ENCODE results near the gene TMEM17.

The TMEM17 gene

DNA sequence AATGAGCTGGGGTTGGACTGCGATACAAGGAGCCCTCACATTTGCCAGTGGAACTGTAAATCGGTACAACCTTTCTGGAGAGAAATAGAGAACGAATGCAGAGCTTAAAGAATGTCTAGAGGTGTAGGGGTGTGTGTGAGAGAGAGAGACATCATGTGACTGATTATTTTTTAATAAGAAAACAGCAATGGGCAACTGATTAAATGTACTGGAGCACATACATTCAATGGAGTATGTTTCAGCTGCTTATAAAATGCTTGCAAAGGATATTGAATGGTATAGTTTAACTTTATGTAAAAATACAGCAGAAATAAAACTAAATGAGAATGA is 391 bp upstream of the TMEM17 start:
- DNase-seq: no peak

DNA sequence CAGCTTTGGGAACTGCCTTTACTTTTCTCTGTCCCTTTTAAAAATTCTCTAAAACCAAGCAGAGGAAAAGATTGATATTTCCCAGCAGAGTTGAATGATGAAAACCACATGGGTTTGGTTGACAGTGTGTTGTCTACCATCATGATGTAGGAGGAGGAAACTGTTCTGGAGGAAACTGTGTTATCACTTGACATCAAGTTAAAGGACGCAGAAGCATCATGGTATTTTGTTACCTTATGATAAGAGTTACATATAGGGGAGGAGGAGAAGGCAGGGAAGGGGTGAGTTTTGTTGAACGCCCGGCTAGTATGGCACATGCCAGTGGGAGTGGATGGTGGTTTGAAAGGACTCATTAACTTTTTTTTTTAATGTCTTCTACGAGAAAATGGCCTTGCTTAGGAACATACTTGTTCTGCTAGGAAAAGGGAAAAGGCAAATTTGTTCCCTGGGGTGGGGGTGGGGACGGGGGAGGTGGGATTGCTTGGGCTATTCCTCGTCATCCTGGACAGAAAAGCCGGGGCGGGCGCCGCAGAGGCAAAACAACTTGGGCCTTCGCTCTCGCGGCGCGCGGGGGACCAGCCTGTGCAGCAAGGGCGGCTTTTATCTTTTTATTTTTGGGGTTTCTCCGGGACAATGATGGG is 766 bp downstream of the TMEM17 start:
- DNase-seq: no peak

DNA sequence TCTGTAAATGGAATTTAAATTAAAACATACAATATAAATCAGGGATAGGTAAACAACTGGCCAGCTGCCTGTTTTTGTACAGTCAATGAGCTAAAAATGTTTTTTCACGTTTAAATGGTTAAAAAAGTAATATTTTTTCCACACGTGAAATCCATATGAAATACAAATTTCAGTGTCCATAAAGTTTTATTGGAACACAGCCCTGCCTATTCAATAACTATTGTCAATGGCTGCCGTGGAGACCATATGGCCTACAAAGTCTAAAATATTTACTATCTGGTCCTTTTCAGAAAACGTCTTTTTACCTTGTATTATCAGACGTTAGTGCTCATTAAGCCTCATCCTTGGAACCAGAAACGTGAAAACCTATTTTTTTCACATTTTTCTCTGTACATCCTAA is 1.3 kb downstream of the TMEM17 start:
- no peak for DNase-seq

DNA sequence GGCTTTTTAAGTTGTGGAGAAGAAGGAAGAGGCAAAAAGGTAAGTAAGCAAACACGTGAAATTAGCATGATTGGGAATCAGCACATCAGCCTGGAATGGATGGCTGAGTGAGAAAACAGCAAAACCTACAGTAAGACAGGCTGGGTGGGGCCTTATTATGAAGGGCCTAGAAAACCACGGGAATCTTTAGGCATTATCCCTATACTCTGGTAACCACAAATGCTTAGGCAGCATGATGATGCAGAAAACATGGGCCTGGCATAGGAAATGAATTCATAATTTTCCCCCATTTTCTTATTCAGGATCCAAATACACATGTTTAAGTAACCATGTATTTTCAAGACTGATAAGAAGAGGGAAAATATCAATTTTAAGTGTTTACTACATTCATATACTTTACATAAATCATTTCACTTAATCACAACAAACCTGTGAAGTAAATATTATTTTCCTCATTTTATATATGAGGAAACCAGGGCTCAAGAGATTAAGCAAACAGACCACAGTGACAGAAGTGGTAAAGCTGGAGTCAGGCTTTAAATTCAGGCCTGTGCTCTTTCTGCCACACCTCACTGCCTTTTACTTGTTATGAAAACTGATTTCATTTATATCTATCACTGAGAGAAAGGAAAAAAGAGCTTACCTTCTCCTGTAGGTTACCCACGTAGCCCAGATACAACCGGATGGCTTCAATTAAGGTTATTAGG is 4.0 kb downstream of the TMEM17 start:
- DNase-seq: peak; percentile 8

DNA sequence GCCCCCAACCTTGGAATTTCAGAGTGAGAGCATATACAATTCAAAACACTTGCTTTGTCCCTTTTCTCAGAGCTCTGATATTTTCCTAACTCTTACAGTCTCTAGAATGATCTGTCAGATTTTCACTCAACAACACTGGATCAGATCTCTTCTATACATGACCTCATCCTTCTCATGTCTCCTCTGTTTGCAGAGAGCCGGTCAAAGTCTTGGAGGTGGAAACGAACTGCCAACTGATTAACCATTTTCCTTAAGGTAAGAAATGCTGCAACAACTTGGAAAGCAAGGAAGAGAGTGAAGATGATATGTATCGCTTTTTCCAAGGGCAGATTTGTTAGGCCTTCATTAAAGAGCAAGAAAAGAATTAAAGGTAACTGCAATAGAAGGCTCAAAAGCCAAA is 4.9 kb downstream of the TMEM17 start:
- no peak for DNase-seq

DNA sequence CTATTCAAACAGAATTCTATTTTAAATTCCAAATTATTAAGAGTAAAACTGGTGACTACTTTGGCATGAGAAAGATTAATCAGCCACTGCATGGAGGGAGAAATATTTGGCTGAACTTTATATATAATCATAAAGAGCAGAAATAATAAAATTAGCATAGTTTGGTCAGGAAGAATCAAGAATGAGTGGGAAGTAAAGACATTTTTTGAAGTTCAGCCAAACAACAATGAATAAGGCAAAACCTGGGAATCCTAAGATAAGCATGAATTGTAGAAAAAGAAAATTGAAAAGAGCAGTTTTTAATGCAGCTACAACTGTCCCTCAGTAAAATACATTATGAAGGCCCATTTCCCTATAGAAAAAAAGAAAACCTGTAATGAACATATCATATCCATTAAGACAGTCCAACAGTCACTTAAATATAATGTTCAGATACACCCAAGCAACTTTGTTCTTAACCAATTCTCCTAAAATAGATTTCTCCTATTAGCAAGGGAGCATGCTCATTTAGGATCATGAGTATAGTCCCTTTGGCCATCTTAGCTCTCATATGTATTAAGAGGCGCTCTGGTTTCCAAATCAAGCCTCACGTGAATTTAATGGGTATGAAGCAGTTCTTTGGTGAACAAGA is 6.5 kb downstream of the TMEM17 start:
- no peak for DNase-seq

DNA sequence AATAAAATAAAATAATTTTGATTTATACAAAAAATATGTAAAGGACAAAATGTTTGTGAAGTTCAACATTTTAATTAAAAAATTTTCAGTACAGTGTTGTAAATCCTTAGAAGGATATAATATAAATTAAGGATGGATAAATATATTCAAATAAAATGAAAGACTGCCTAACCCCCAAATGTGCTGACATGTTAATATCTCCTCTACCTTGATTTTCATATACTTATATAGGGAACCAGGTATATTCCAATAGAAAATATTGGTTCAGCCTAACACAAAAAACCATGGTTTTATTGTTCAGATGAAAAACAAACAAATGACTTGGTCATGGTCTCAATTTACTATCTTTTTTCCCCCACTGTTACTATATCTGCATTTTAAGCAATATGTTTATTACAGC is 7.3 kb downstream of the TMEM17 start:
- no peak for DNase-seq

DNA sequence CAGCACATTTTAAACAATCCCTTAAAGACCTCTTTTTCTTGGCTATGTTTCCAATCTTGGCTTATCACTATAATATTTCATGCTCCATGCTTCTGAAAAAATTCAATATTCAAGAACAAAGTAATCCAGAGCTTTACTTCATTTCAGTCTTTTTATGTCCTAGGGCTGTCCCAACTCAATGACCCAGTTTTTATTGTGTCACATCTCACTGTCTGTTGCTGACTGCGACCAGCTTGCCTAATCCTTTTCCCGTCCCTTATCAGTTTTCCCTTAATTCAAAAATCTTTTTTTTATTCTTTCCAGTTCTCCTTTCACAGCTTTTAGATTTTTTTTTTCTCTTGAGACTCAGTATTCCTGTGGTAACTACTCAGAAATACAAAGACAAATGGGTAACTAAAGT is 10.2 kb downstream of the TMEM17 start:
- DNase-seq: no peak

DNA sequence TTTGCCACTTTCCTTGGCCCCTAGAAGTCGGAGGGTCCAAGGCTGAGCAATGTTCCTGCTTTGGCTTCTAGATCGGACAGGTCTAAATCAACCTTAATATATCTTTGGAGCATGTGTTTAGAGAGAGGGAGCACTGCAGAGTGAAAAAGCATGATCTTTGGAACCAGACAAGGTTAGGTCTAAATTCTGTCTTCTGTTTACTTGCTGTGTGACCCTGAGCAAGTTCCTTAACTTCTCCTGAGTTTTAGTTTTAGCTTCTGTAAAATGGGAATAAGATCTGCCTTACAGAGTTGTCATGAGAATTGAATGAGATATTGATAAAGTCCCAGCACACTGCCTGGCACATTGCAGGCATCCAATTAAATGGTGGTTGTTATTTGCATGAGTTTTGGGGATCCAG is 13.9 kb downstream of the TMEM17 start:
- DNase-seq: no peak

DNA sequence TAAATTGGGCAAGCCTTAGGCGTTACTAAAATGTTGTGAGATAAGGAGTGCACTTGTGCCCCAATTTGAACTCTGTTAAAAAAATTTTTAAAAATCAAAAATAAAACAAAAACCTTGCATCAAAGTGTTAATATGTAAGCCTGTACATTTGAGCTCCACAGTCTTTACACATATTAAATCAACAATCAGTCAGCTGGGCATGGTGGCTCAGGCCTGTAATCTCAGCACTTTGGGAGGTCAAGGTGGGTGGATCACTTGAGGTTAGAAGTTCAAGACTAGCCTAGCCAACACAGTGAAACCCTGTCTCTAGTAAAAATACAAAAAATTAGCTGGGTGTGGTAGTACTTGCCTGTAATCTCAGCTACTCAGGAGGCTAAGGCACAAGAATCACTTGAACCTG is 16.3 kb downstream of the TMEM17 start:
- no peak for DNase-seq

DNA sequence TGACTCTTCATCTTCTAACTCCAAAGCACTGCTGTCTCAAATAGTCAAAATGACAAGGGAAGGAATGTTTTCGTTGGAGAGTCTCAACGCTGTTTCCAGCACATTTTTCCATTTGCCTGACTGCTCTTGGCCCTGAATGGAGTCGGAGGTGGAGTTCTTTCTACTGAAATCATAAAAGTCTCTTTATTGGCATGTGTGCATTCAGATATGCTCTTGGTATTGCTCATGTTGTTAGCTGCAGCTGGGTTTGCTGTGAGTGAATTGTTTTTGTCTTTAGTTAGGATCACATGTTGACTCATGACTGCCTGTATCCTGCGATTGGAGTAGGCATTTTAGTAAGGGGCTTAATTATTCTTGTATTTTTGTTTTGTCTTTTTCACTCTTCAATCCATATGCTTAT is 16.8 kb downstream of the TMEM17 start:
- peak; percentile 38 for DNase-seq

DNA sequence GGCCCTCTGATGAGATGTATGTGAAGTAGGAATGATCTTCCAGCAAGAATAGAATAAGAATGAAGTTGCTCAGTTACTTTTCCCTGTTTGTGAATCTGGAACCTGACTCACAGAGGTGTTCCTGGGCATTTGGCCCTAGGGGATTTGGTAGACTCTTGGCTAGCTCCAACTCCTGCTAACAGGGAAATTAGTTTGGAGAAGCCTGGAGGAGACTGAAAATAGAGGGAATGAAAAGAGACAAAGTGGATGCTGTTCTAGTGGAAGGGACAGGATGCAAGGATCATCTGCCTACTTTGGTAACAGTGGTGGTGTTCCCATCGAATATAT is 19.6 kb downstream of the TMEM17 start:
- DNase-seq: no peak

DNA sequence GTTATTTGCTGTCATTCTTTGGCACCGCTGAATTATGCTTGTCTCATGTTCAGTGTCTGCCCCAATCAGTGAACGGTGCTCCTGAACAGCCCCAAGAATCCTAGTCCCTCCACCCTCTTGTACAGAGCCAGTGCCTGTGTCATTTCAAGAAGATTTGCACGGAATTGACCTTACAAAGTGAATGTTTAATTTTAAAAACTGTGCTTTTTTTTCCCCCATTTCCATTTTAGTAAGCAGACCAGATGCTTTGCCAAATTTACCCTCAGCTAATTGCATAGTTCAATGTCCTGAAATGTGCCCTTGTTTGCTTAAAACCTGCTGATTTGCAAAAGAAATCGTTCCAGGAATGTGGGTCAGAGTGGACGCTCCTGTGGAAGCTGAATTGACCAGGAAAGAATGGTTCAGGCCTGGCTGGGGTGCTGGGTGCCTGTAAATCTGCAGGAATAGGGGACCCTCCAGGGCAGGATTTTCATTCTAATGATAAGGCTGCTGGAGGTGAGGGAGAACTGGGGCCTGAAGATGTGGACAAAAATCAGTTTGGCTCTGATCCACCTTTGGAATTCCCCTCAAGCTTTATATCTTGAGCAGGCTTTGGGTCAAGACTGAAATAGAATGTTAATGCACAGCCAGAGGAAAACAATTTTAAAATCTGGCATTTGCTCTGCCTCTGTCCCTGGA is 20.1 kb downstream of the TMEM17 start:
- DNase-seq: no peak

DNA sequence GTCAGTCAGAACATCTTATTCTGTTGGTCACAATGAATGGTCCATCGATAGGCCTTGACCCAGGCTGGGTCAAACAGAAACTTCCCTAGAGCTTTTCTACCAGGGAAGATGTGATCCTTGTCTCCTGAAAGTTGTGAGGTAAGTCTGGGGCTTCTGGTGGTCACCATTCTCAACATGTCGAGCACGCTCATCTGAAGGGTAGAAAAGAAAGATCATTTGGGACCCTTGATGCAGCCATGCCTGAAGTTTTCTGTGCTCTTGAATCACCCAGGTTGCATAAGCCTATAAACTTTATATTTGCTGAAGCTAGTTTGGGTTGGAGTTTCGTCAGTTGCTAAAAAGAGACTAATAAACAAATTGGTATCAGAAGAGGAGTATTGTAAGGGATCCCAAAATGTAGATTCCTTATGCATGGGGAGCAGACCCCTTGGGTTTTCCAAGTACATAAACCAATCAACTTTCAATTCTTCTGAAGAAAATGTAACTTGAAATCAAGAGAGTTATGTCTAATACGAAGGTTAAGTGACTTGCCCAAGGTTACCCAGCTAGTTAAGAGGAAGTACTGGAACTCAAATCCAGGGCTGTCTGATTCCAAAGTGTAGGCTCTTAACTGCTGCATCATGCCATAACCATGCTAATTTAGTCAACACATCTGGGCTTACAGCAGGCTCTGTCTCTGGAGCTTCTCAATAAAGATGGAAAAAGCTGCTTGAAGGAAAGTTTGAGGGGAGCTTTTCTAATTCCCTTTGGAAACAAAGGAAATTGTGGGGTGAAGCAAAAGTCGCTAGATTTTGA is 23.2 kb downstream of the TMEM17 start:
- DNase-seq: no peak

DNA sequence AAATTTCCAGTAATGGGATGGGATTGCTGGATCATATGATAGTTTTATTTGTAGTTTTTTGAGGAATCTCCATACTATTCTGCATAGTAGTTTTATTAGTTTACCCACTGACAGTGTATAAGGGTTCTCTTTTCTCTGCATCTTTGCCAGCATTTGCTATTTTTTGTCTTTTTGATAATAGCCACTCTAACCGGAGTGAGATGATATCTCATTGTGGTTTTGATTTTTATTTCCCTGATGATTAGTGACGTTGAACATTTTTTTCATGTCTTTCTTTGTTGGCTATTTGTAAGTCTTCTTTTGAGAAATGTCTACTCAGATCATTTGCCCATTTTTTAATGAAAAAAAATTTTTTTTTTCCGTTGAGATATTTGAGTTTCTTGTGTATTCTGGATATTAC is 26.1 kb downstream of the TMEM17 start:
- no peak for DNase-seq

DNA sequence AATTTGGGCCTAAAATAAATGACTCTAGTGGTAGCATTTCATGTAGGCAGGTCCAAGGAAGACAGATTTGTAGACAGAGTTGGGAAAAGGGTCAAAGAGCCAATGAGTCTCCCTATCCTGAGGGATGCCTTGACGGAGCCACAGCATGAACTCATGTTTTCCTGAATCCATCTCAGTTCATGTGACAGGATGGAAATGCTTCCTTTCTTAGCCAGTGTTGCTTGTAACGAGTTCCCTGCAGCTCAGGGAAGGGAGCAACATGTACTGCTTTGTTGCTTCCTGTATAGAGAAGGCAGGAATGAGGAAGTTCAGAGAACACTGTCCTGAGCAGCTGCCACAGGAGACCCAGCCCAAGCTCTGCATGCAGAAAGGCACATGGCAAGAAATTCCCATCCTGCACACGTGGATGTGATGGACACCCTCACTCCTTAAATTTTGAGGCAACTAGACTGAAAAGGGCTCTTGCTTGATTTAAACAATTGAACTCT is 27.9 kb downstream of the TMEM17 start:
- no peak for DNase-seq

DNA sequence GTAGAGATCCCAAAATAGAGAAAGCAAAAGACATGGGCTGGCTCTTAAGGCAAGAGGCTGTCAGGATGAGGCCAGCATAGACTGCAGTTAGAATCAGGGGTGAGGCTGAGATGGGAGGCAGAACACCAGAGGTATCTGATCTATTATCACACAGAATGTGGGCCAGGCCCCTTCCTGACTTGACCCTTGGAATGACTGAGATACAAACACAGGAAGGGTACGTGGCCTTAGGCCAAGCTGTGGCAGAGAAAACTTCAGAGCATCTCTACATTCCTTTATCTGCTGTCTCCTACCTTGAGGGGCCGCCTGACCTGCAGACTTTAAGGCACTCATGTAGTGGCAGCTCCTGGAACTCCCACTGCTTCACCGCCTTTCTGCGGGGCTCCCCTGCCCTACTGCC is 28.4 kb downstream of the TMEM17 start:
- DNase-seq: no peak

DNA sequence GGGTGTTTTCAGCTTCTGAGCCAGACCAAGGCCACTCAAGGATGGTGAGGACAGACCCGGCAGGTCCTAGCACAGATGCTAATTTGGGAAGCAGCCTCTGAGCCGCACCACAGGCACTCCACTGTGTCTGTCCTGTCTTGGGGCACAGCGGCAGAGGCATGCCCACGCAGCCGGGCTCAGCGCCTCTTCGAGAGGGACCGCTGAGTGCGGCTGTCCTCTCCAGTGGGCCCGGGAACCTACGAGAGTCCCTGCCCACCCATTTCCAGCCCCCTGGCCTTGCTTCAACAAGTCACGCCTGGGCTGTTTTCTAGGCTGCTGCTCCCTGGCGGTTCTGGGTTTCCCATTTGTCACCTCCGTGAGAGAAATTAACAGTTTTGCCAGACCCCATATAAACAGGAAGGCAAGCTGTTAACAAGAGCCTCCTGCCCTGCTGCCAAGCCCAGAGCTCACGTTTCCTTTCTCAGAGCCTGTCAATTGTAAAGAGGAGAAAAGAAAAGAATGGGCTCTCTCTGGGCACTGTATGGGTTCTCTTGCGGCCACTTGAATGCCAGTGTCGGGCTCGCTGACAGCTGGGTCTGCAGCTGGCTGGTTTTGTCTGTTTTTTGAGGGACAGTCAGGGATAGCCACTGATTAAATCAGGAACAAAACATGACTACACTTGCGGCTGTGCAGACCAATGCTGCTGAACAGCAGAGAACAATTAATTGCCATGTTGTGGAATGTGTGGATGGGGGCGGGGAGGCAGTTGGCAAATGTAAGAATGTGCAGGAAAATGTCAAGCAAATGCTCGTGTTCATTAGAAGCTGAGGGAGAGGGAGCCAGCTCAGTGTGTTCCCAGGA is 30.6 kb downstream of the TMEM17 start:
- no peak for DNase-seq

DNA sequence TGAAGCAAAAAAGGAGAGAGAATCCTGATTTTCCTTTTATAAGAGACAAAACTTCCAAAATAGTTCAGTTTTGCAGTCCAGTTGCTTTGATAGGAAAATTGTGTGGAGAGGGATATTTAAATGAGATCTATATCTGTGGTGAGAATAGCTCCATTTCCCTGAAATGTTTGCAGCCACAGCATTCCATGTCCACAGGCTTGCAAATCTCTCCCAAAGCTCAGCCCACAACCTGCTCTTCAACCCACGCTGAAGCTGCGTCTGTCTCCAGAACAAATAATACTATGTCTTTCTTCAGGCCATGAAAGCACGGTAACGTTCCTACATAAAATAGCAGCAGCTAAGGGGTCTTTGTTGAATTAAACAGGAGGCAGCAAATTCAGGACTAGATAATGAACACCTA is 31.8 kb downstream of the TMEM17 start:
- no peak for DNase-seq

DNA sequence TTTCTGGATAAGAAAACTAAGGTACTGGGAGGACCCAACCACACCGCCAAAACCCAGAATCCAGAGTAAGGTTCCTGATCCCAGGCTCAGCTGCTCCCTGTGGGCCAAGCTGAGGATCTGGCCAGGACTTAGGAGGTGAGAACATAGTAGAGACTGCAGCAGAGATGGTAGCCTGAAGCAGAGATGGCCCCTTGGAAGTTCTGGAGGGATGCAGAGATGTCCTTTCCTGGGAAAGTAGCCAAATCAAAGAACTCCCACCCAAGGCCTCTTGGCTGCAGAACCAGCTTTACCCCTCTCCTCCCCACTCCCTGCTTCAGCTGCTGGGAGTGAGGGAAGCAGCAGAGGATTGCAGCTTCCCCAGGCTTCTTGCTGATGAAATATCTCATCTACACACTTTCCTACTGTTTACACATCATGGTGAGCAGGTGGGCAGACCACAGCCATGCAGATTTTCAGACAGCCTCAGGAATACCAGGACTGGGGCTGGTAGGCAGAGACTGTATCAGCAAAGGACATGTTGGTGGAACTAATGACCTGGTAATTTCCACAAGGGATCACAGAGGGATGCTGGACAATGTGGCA is 32.7 kb downstream of the TMEM17 start:
- DNase-seq: no peak

DNA sequence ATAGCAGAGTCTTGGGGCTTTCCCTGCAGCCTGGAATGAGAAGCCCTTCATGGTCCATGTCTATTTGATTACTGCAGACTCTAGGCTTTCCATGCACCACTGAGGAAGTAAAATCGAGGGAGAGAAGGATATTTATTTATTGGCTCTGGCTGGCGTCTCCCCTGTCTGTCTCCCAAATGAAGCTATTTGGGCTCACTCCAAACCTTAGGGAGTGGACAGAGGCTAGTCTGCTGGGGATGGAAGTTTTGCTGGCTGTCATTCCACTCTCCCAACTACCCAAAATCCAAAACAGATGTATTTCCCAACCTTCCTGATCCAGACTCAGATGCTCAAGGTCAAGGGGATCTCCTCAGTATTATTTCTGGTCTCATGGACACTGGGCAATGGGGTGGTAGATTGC is 33.7 kb downstream of the TMEM17 start:
- DNase-seq: no peak

DNA sequence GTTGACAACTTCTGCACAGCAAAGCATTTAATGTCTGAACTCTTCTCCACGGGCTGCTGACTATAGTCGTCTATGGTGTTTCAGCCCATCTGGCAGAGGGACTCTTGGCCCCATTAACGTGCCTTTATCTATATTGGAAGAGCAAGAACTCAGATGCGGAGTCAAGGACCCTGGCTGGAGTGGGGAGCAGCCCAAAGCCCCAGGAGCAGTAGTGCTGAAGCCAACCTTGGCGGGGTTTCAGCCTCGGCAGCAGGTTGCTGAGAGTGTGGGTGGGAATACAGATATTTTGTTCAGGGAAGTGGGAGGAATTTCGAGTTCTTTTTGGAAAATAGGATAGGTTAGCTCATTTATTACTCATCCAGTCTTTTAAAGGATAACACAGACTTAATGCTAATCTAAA is 34.2 kb downstream of the TMEM17 start:
- DNase-seq: no peak

Measured in amniotic stem cell (primary cell).